ENCODE measurements around the gene FOXP4.

Gene FOXP4

DNA sequence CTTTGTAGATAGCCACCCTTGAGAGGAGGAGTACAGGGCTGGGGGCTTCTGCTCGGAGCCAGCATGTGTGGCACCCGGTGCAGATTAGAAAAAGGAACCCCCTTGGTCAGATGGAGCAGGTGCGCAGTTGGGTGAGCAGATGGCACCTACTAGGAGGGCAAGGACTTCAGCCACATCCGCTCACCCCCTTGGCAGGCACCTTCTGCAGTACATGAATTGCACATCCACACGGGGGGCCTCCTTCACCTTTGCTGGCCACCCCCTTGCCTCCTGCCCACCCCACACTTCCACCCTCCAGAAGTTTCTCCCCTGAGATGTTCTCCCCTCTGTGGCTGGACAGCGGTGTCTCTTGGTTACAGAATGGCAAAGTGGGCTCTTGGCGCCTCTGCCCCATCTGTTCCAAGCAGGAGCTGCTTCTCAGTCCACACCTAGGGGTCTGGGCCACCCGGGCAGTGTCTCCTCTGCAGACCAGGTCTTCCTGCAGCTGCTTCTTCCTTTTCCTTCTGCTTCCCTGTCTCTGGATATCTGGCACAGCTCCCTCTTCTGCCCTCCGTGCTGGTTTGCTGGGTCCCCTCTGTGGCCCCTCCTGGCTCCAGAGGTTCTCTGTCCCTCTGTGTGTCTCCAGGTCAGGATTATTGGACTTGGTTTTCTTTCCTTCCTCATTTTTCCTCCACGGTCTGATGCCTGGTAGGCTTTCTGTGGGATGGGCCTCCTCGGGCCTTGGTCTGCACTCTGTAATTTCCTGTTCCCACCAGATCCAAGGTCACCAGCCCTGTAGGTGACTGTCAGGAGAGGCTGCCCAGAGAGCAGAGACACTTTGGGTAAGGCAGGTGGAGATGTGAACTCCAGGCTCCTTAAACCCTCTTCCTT, 96.1 kb downstream of the FOXP4 start:
- no peaks in the 10 kb centered on the region for H3K9me3 Mint-ChIP-seq
- no peak overlapping the region for H3K4me3 Mint-ChIP-seq
- no peak overlapping the region for H3K27ac Mint-ChIP-seq
- no peak for ATAC-seq (ENCODE audit: low read depth)
- DNase-seq (ENCODE audit: low spot score in 2 of 2): no peak
- peaks cover 7% of the 10 kb centered on the region for H3K4me1 Mint-ChIP-seq
- H3K36me3 Mint-ChIP-seq: no peaks in the 10 kb centered on the region
- peaks cover 34% of the 10 kb centered on the region for H3K27me3 Mint-ChIP-seq

- no peak overlapping the region for H3K27ac Mint-ChIP-seq
- no peaks in the 10 kb centered on the region for H3K36me3 Mint-ChIP-seq
- peaks cover 33% of the 10 kb centered on the region for H3K27me3 Mint-ChIP-seq
- H3K4me1 Mint-ChIP-seq: peaks cover 5% of the 10 kb centered on the region
- no peak for DNase-seq (ENCODE audit: low spot score in 2 of 2)
- no peaks in the 10 kb centered on the region for H3K9me3 Mint-ChIP-seq
- H3K4me3 Mint-ChIP-seq: no peak overlapping the region
- ATAC-seq (ENCODE audit: low read depth): no peak
These were observed 97.0 kb downstream of the FOXP4 start for GRCh38 chr6:41642960-41643898.

GRCh38 chr6:41643899-41644269, 97.7 kb downstream of the FOXP4 start:
- H3K4me3 Mint-ChIP-seq: no peak overlapping the region
- no peak overlapping the region for H3K27ac Mint-ChIP-seq
- H3K9me3 Mint-ChIP-seq: no peaks in the 10 kb centered on the region
- H3K36me3 Mint-ChIP-seq: no peaks in the 10 kb centered on the region
- ATAC-seq (ENCODE audit: low read depth) (no peak), DNase-seq (ENCODE audit: low spot score in 2 of 2) (no peak)
- peaks cover 32% of the 10 kb centered on the region for H3K27me3 Mint-ChIP-seq
- peaks cover 5% of the 10 kb centered on the region for H3K4me1 Mint-ChIP-seq

DNA sequence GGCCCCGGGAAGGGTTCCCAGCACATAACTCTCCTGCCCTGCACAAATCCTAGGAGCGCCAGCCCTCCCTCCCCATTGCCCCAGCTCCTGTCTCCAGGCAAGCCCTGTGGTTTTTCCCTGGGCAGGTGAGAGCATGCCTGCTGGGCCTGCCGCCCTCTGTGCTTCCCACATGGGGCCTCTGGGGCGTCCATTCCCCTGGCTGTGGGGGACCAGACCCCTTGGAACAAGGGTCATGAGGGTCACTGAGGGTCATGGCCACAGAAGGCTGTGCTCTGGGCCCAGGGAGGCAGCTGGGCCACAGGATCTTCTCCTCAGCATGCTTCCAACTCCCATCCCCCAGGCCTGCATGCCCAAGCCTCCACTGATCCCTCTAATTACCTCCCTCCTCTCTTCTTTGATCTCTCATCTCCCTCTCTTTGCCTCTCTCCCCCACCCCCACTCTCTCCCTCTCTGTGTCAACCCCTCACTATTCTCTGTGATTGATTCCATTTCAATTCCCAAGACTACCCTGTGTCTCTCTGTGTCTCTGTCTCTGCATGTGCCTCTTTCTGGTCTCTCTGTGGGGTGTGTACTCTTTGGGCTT, 98.2 kb downstream of the FOXP4 start:
- ATAC-seq (ENCODE audit: low read depth) (no peak), DNase-seq (ENCODE audit: low spot score in 2 of 2) (no peak)
- H3K27ac Mint-ChIP-seq: no peak overlapping the region
- peaks cover 29% of the 10 kb centered on the region for H3K27me3 Mint-ChIP-seq
- H3K4me1 Mint-ChIP-seq: peaks cover 5% of the 10 kb centered on the region
- no peaks in the 10 kb centered on the region for H3K9me3 Mint-ChIP-seq
- H3K36me3 Mint-ChIP-seq: no peaks in the 10 kb centered on the region
- H3K4me3 Mint-ChIP-seq: no peak overlapping the region

DNA sequence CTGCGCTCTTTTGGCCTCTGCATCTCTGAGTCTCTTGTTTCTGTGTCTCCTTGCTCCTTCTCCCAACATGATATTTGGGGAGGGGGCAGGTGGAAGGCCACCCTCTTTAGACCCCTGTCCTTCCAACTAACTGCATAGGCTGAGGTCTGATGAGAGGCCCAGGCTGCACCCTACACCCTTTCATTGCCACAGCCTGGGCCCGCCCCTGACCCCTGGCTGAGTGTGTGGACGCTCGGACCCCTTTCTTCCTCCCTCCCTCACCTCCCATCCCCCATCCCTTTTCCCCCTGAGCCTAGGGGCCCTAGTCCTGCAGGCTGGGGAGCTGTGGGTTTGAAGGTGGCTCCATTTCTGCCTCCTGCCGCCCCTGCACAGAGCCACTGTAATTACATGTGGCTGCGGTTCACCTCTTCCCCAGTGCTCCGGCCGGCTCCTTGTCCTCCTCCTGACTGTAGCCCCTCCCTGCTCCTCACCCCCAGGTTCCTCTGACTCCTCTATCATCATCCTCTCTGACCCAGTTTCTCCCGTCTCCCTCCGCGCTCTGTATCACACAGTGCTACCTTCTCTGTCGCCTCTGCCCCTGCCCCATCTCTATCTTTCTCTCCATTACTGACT, 98.9 kb downstream of the FOXP4 start:
- Mint-ChIP-seq H3K27me3 (peaks cover 24% of the 10 kb centered on the region), H3K27ac (no peak overlapping the region), H3K9me3 (no peaks in the 10 kb centered on the region), H3K4me3 (no peak overlapping the region), H3K4me1 (peaks cover 5% of the 10 kb centered on the region), H3K36me3 (no peaks in the 10 kb centered on the region)
- no peak for ATAC-seq (ENCODE audit: low read depth)
- DNase-seq (ENCODE audit: low spot score in 2 of 2): no peak

- Mint-ChIP-seq H3K9me3 (no peaks in the 10 kb centered on the region), H3K27me3 (peaks cover 18% of the 10 kb centered on the region), H3K27ac (no peak overlapping the region), H3K4me1 (peaks cover 5% of the 10 kb centered on the region), H3K4me3 (no peak overlapping the region), H3K36me3 (no peaks in the 10 kb centered on the region)
- no peak for ATAC-seq (ENCODE audit: low read depth)
- no peak for DNase-seq (ENCODE audit: low spot score in 2 of 2)
These were observed 100.0 kb downstream of the FOXP4 start for GRCh38 chr6:41646026-41646795.

DNA sequence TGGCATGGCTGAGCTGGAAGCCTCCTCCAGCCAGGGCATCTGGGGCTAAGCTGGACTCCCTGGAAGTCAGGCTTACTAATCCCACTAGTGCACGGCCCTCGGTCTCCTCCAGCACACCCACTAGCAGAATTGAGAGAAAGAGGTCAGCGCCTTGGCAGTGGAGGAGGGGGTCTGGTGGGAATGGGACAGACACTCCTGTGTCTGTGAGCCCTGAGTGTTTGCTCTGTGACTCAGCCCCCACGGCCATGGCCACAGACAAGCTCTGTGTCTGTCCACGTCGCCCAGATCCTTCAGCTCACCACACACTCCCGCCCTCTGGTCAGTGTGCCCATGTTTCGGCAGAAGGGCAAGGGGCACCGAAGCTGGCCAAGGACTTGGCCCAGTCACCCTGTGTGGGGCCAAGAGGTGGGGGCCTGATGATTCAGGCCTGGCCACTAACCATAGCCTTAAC, 100.9 kb downstream of the FOXP4 start:
- no peak for ATAC-seq (ENCODE audit: low read depth)
- no peak for DNase-seq (ENCODE audit: low spot score in 2 of 2)
- H3K27ac Mint-ChIP-seq: no peak overlapping the region
- H3K36me3 Mint-ChIP-seq: no peaks in the 10 kb centered on the region
- H3K27me3 Mint-ChIP-seq: peaks cover 21% of the 10 kb centered on the region
- H3K9me3 Mint-ChIP-seq: no peaks in the 10 kb centered on the region
- peaks cover 5% of the 10 kb centered on the region for H3K4me1 Mint-ChIP-seq
- H3K4me3 Mint-ChIP-seq: no peak overlapping the region

GRCh38 chr6:41648070-41648585, 101.9 kb downstream of the FOXP4 start:
- Mint-ChIP-seq H3K36me3 (no peaks in the 10 kb centered on the region), H3K9me3 (no peaks in the 10 kb centered on the region), H3K4me1 (peaks cover 5% of the 10 kb centered on the region), H3K4me3 (no peak overlapping the region), H3K27me3 (peaks cover 20% of the 10 kb centered on the region), H3K27ac (no peak overlapping the region)
- DNase-seq (ENCODE audit: low spot score in 2 of 2): no peak
- ATAC-seq (ENCODE audit: low read depth): no peak

- H3K27ac Mint-ChIP-seq: no peak overlapping the region
- no peaks in the 10 kb centered on the region for H3K36me3 Mint-ChIP-seq
- peaks cover 18% of the 10 kb centered on the region for H3K27me3 Mint-ChIP-seq
- no peak overlapping the region for H3K4me3 Mint-ChIP-seq
- H3K9me3 Mint-ChIP-seq: no peaks in the 10 kb centered on the region
- no peak for ATAC-seq (ENCODE audit: low read depth)
- DNase-seq (ENCODE audit: low spot score in 2 of 2): no peak
- H3K4me1 Mint-ChIP-seq: peaks cover 5% of the 10 kb centered on the region
These were observed 102.7 kb downstream of the FOXP4 start for GRCh38 chr6:41648921-41649320.

GRCh38 chr6:41649596-41649995, 103.4 kb downstream of the FOXP4 start:
- peaks cover 3% of the 10 kb centered on the region for H3K4me1 Mint-ChIP-seq
- no peak overlapping the region for H3K27ac Mint-ChIP-seq
- peaks cover 16% of the 10 kb centered on the region for H3K27me3 Mint-ChIP-seq
- H3K9me3 Mint-ChIP-seq: no peaks in the 10 kb centered on the region
- ATAC-seq (ENCODE audit: low read depth): no peak
- no peak for DNase-seq (ENCODE audit: low spot score in 2 of 2)
- no peak overlapping the region for H3K4me3 Mint-ChIP-seq
- H3K36me3 Mint-ChIP-seq: no peaks in the 10 kb centered on the region

- no peaks in the 10 kb centered on the region for H3K4me1 Mint-ChIP-seq
- ATAC-seq (ENCODE audit: low read depth): no peak
- H3K36me3 Mint-ChIP-seq: no peaks in the 10 kb centered on the region
- no peaks in the 10 kb centered on the region for H3K9me3 Mint-ChIP-seq
- no peak for DNase-seq (ENCODE audit: low spot score in 2 of 2)
- H3K27me3 Mint-ChIP-seq: peaks cover 17% of the 10 kb centered on the region
- H3K27ac Mint-ChIP-seq: no peak overlapping the region
- H3K4me3 Mint-ChIP-seq: no peak overlapping the region
These were observed 103.9 kb downstream of the FOXP4 start for GRCh38 chr6:41650120-41650519.

DNA sequence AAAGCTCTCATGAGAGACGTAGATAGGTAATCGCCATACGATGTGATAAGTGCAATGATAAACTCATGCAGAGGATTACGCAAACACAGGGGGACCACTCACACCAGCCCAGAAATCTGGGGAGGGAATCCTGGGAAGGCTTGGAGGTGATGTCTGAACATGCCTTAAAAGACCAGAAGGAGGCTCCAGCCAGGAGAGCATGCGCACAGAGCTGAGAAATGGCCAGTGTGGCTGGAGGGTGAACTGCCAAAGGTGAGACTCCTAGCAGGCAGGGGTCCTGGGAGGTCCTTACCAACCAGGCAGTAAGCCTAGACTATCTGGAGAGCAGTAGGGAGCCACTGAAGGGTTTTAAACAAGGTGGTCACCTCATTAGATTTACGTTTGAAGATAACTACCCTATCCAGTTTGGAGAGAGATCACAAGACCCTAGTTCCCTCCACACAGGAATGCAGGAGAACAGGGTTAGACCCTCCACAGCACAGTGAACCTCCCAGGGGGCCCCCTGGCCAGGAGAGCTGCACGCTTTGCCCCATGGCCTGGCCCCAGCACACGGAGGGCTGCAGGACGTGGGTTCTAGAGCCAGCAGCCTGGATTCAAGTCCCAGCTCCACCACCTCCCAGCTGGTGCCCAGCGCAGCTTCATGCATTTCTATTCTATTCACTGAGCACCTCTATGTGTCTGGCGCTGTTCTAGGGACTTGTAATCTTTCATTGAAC, 105.2 kb downstream of the FOXP4 start:
- H3K4me3 Mint-ChIP-seq: no peak overlapping the region
- peaks cover 15% of the 10 kb centered on the region for H3K27me3 Mint-ChIP-seq
- no peaks in the 10 kb centered on the region for H3K36me3 Mint-ChIP-seq
- H3K4me1 Mint-ChIP-seq: peaks cover 3% of the 10 kb centered on the region
- ATAC-seq (ENCODE audit: low read depth): no peak
- no peaks in the 10 kb centered on the region for H3K9me3 Mint-ChIP-seq
- no peak for DNase-seq (ENCODE audit: low spot score in 2 of 2)
- no peak overlapping the region for H3K27ac Mint-ChIP-seq
